HepG2 (cell line): ENCODE data around the gene STC2. TPM values are rescaled to one million over a fixed set of nuclear protein-coding genes. Genes with fewer than 3 reads are reported as not detected.

Experiments
- ARID2 ChIP-seq: sonication (generic); formaldehyde crosslinking; IDR thresholded peaks from 2 replicates; pipeline ENCODE4 v1.8.1; 2022; ENCODE audit warnings: mild to moderate bottlenecking, missing genetic modification reagents, borderline replicate concordance
- BHLHE40 ChIP-seq: IDR thresholded peaks from 2 replicates; pipeline ENCODE4 v1.6.1; 2011; ENCODE audit warnings: low read length, improper control_type of control experiment
- EEA1 ChIP-seq: sonication (generic); formaldehyde crosslinking; IDR thresholded peaks from 2 replicates; pipeline ENCODE4 v1.5.1; 2020; ENCODE audit warnings: mild to moderate bottlenecking, missing genetic modification reagents, borderline replicate concordance
- EP300 ChIP-seq, 3 experiments: sonication (generic) in 1 of 3; formaldehyde crosslinking in 1 of 3; IDR thresholded peaks; 2 replicates each; pipeline versions ENCODE4 v1.5.1 to v1.6.1; 2011 to 2020; ENCODE audit warnings: low read depth in 2 of 3, low read length in 2 of 3, borderline replicate concordance in 1 of 3, improper control_type of control experiment in 1 of 3, mild to moderate bottlenecking in 1 of 3, missing genetic modification reagents in 1 of 3, moderate library complexity in 1 of 3
- ETV5 ChIP-seq: IDR thresholded peaks from 2 replicates; pipeline ENCODE4 v1.6.1; 2018; ENCODE audit warnings: missing biosample characterization, missing genetic modification reagents, inconsistent platforms, borderline replicate concordance
- FOXJ3 ChIP-seq: sonication (generic); formaldehyde crosslinking; IDR thresholded peaks from 2 replicates; pipeline ENCODE4 v1.4.0; 2020; ENCODE audit warnings: missing genetic modification reagents, mild to moderate bottlenecking, borderline replicate concordance
- FOXO1 ChIP-seq: sonication (generic); formaldehyde crosslinking; IDR thresholded peaks from 2 replicates; pipeline ENCODE4 v1.4.0; 2020; ENCODE audit warnings: missing genetic modification reagents
- HES4 ChIP-seq: sonication (generic); formaldehyde crosslinking; IDR thresholded peaks from 2 replicates; pipeline ENCODE4 v1.9.0; 2021; ENCODE audit warnings: mild to moderate bottlenecking, missing genetic modification reagents, borderline replicate concordance
- MED8 ChIP-seq: sonication (generic); formaldehyde crosslinking; IDR thresholded peaks from 2 replicates; pipeline ENCODE4 v1.8.1; 2023; ENCODE audit warnings: mild to moderate bottlenecking, missing genetic modification reagents; ENCODE audit not compliant: insufficient replicate concordance
- RBFOX2 ChIP-seq: fragments of 200-400 bp; formaldehyde crosslinking; IDR thresholded peaks from 2 replicates; pipeline ENCODE4 v1.6.1; 2017; ENCODE audit warnings: low read depth, mild to moderate bottlenecking, low read length
- SMAD3 ChIP-seq: sonication (generic); formaldehyde crosslinking; IDR thresholded peaks from 2 replicates; pipeline ENCODE4 v1.4.0; 2020; ENCODE audit warnings: missing genetic modification reagents
- ZNF383 ChIP-seq: sonication (generic); formaldehyde crosslinking; IDR thresholded peaks from 2 replicates; pipeline ENCODE4 v1.4.0; 2020; ENCODE audit warnings: missing genetic modification reagents, mild to moderate bottlenecking, borderline replicate concordance
- ZSCAN30 ChIP-seq: sonication (generic); formaldehyde crosslinking; IDR thresholded peaks from 2 replicates; pipeline ENCODE4 v1.5.0; 2020; ENCODE audit warnings: mild to moderate bottlenecking, missing genetic modification reagents
- ZSCAN31 ChIP-seq: sonication (generic); formaldehyde crosslinking; IDR thresholded peaks from 2 replicates; pipeline ENCODE4 v1.5.0; 2020; ENCODE audit warnings: low read depth, mild to moderate bottlenecking, missing genetic modification reagents
- polyA plus RNA-seq, 8 experiments: library from polyadenylated mRNA; depleted of rRNA in 3 of 8; stranded (reverse) in 7 of 8; unstranded in 1 of 8; fragments of >200 nt; fragmentation: Illumina TruSeq in 4 of 8; extraction: Trizol in 4 of 8; gene quantifications; 2 replicates each; pipeline versions ENCODE4 v1.2.1 to v1.2.3, GENCODE V29; 2011 to 2016; ENCODE audit warnings: low read depth in 4 of 8, missing spikeins in 1 of 8, mixed read lengths in 1 of 8; ENCODE audit not compliant: insufficient read depth in 1 of 8
- total RNA-seq, 5 experiments: library from RNA; depleted of rRNA; stranded (reverse); fragments of >200 nt; fragmentation: Illumina TruSeq; extraction: Trizol; gene quantifications; 2 replicates each; pipeline ENCODE4 v1.2.3, GENCODE V29; 2016; ENCODE audit warnings: low read depth in 1 of 5
- TF ChIP-seq, protein P1 (sequence below): sonication (generic); formaldehyde crosslinking; IDR thresholded peaks from 2 replicates; pipeline ENCODE4; 2020; ENCODE audit warnings: missing genetic modification reagents, mild to moderate bottlenecking, borderline replicate concordance
- TF ChIP-seq, protein P2 (sequence below): sonication (generic); formaldehyde crosslinking; IDR thresholded peaks from 2 replicates; pipeline ENCODE4 v1.5.1; 2020; ENCODE audit warnings: mild to moderate bottlenecking, missing genetic modification reagents, borderline replicate concordance
- TF ChIP-seq, protein P3 (sequence below): sonication (generic); formaldehyde crosslinking; IDR thresholded peaks from 2 replicates; pipeline ENCODE4 v1.4.0; 2020; ENCODE audit warnings: mild to moderate bottlenecking, missing genetic modification reagents

STC2 gene
- total and polyA plus RNA-seq, 2 of the 13 experiments (the other 11 are each of a cell fraction or from before 2014, with no cell fraction given) = 27.1 to 69.2 TPM

- 0 out of 2 replicates have a peak, but pooled peaks have one; percentile 27 for TF ChIP-seq BHLHE40
- peak; percentile 80; the same call in 1 of the 2 replicates for TF ChIP-seq ARID2 (CRISPR knock-in tag)
- peak; percentile 41; the same call in 1 of the 2 replicates for TF ChIP-seq HES4 (CRISPR knock-in tag)
- TF ChIP-seq, protein P1, sequence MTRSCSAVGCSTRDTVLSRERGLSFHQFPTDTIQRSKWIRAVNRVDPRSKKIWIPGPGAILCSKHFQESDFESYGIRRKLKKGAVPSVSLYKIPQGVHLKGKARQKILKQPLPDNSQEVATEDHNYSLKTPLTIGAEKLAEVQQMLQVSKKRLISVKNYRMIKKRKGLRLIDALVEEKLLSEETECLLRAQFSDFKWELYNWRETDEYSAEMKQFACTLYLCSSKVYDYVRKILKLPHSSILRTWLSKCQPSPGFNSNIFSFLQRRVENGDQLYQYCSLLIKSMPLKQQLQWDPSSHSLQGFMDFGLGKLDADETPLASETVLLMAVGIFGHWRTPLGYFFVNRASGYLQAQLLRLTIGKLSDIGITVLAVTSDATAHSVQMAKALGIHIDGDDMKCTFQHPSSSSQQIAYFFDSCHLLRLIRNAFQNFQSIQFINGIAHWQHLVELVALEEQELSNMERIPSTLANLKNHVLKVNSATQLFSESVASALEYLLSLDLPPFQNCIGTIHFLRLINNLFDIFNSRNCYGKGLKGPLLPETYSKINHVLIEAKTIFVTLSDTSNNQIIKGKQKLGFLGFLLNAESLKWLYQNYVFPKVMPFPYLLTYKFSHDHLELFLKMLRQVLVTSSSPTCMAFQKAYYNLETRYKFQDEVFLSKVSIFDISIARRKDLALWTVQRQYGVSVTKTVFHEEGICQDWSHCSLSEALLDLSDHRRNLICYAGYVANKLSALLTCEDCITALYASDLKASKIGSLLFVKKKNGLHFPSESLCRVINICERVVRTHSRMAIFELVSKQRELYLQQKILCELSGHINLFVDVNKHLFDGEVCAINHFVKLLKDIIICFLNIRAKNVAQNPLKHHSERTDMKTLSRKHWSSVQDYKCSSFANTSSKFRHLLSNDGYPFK = 0 out of 2 replicates have a peak, but pooled peaks have one; percentile 13
- peak; percentile 46 for TF ChIP-seq EEA1
- TF ChIP-seq, protein P2, sequence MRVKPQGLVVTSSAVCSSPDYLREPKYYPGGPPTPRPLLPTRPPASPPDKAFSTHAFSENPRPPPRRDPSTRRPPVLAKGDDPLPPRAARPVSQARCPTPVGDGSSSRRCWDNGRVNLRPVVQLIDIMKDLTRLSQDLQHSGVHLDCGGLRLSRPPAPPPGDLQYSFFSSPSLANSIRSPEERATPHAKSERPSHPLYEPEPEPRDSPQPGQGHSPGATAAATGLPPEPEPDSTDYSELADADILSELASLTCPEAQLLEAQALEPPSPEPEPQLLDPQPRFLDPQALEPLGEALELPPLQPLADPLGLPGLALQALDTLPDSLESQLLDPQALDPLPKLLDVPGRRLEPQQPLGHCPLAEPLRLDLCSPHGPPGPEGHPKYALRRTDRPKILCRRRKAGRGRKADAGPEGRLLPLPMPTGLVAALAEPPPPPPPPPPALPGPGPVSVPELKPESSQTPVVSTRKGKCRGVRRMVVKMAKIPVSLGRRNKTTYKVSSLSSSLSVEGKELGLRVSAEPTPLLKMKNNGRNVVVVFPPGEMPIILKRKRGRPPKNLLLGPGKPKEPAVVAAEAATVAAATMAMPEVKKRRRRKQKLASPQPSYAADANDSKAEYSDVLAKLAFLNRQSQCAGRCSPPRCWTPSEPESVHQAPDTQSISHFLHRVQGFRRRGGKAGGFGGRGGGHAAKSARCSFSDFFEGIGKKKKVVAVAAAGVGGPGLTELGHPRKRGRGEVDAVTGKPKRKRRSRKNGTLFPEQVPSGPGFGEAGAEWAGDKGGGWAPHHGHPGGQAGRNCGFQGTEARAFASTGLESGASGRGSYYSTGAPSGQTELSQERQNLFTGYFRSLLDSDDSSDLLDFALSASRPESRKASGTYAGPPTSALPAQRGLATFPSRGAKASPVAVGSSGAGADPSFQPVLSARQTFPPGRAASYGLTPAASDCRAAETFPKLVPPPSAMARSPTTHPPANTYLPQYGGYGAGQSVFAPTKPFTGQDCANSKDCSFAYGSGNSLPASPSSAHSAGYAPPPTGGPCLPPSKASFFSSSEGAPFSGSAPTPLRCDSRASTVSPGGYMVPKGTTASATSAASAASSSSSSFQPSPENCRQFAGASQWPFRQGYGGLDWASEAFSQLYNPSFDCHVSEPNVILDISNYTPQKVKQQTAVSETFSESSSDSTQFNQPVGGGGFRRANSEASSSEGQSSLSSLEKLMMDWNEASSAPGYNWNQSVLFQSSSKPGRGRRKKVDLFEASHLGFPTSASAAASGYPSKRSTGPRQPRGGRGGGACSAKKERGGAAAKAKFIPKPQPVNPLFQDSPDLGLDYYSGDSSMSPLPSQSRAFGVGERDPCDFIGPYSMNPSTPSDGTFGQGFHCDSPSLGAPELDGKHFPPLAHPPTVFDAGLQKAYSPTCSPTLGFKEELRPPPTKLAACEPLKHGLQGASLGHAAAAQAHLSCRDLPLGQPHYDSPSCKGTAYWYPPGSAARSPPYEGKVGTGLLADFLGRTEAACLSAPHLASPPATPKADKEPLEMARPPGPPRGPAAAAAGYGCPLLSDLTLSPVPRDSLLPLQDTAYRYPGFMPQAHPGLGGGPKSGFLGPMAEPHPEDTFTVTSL (CRISPR knock-in tag) = no peak
- peak; percentile 84 for TF ChIP-seq ZSCAN30 (CRISPR knock-in tag)
- peak; percentile 77; the same call in 1 of the 2 replicates for TF ChIP-seq SMAD3 (CRISPR knock-in tag)
- TF ChIP-seq, protein P3, sequence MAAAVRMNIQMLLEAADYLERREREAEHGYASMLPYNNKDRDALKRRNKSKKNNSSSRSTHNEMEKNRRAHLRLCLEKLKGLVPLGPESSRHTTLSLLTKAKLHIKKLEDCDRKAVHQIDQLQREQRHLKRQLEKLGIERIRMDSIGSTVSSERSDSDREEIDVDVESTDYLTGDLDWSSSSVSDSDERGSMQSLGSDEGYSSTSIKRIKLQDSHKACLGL (CRISPR knock-in tag) = 0 out of 2 replicates have a peak, but pooled peaks have one; percentile 56
- TF ChIP-seq ETV5 (CRISPR knock-in tag) = 0 out of 2 replicates have a peak, but pooled peaks have one; percentile 18
- TF ChIP-seq RBFOX2 = peak; percentile 97
- TF ChIP-seq FOXJ3 (CRISPR knock-in tag) = no peak
- TF ChIP-seq MED8 (CRISPR knock-in tag) = peak; percentile 10
- TF ChIP-seq ZNF383 = 0 out of 2 replicates have a peak, but pooled peaks have one; percentile 67
- no peak for TF ChIP-seq ZSCAN31
- TF ChIP-seq FOXO1 (CRISPR knock-in tag) = 0 out of 2 replicates have a peak, but pooled peaks have one; percentile 67
- TF ChIP-seq EP300 (IDR thresholded peaks at IDR 0.05; ENCODE audit: low read depth in 2 of 2, low read length in 2 of 2) = no peak; a peak in 1 of 4 replicates
- no peak; the same call in 1 of the 2 replicates for TF ChIP-seq EP300 (CRISPR knock-in tag; IDR thresholded peaks at IDR 0.05; ENCODE audit: borderline replicate concordance)
Observed at GRCh38 chr5:173327948-173328843, at the start of gene STC2 (continued).
